Measurements from ENCODE around the gene RAD51B.

GRCh38 chr14:68164711-68165113 lies 345.1 kb downstream of the RAD51B start:
- TF ChIP-seq CTCF (IDR thresholded peaks at IDR 0.05) (no peak), POLR2A (IDR thresholded peaks at IDR 0.05) (no peak)
